Muscle of leg (tissue), 11 donors: Measurements from ENCODE around the gene CAPN12. TPM values are rescaled to one million over a fixed set of nuclear protein-coding genes. Genes with fewer than 3 reads are reported as not detected.

ENCODE experiments used
- DNase-seq: peaks from one replicate; pipeline ENCODE4 v3.0.0; 2013
- H3K27ac ChIP-seq: one replicate; pipeline ENCODE4 v1.5.1; 2013; ENCODE audit warnings: mild to moderate bottlenecking, low read length, control low read depth
- H3K27me3 ChIP-seq: one replicate; pipeline ENCODE4 v1.6.1; 2013; ENCODE audit warnings: low read length; ENCODE audit not compliant: control insufficient read depth, insufficient read depth
- H3K36me3 ChIP-seq: one replicate; pipeline ENCODE4 v1.6.1; 2013; ENCODE audit warnings: low read length; ENCODE audit not compliant: control insufficient read depth, insufficient read depth
- H3K4me1 ChIP-seq: one replicate; pipeline ENCODE4 v1.6.1; 2013; ENCODE audit warnings: low read length; ENCODE audit not compliant: control insufficient read depth, insufficient read depth
- H3K4me3 ChIP-seq: one replicate; pipeline ENCODE4 v1.5.1; 2013; ENCODE audit warnings: low read length, control low read depth
- H3K9me3 ChIP-seq: replicated peaks from 2 replicates; pipeline ENCODE4 v1.6.1; 2013; ENCODE audit warnings: low read depth, low read length; ENCODE audit not compliant: control insufficient read depth
- WGBS: methylation state at CpG from one replicate; pipeline ENCODE4 v1.1.5; 2013; ENCODE audit warnings: missing lambda C conversion rate; ENCODE audit not compliant: insufficient coverage; 5-methylcytosine and 5-hydroxymethylcytosine counted together
- polyA plus RNA-seq, 8 donors: library from polyadenylated mRNA; unstranded; fragments of 120-200 nt; gene quantifications; one replicate each; pipeline versions ENCODE4 v1.2.1 to v1.2.3, GENCODE V29; 2013; ENCODE audit warnings: inconsistent platforms in 1 of 8, low replicate concordance in 1 of 8; ENCODE audit not compliant: insufficient read length in 8 of 8, insufficient read depth in 1 of 8
- total RNA-seq: library from RNA; stranded (reverse); fragments of 120-200 nt; gene quantifications from one replicate; pipeline ENCODE4 v1.2.4, GENCODE V29; 2013

CAPN12 gene
- total and polyA plus RNA-seq, 9 donors: 0.23 to 2.1 (median 1.1) TPM

DNA sequence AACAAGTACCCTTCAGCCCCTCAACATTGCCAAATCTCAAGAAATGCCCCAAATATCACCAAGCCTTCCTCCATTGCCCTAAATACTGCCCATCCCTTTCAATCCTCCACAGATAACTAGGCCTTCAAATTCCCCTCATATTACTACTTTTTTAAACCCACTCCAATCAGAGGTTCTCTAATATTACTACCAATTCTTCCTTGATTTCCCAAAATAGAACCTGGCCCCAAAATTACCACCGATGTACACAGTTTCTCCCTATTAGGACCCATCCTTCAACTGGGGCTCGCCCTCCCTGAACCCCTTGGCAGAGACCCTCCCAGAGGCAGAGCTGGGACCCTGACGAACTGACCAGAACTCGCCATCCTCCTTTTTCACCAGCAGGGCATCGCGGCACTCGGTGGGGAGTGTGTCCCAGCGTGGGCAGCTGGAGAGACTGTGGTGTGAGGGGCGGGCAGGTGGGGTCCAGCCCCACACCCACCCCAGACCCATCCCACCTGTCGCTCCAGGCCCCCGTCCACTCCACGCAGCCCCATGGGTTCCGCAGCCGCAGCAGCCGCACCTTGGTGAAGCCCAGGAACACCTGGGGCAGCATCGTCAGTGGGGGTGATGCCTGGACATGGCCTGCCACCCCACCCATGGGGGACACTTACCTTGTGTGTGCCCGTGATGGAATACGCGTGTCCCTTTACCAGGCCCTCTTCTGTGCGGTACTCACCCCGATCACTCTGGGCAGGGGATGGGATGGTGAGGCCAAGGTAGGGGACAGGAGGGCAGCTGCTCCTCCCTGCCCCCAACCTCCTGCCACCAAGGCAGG lies 6.1 kb downstream of the CAPN12 start:
- no peak for DNase-seq
- H3K36me3 ChIP-seq: no peaks in the 10 kb centered on the region
- no peaks in the 10 kb centered on the region for H3K9me3 ChIP-seq
- 91% methylated on average over 10 of the region's 21 CpGs for WGBS
- H3K27ac ChIP-seq: no peak overlapping the region
- H3K4me1 ChIP-seq: peaks cover 23% of the 10 kb centered on the region
- peaks cover 8% of the 10 kb centered on the region for H3K27me3 ChIP-seq
- no peak overlapping the region for H3K4me3 ChIP-seq

GRCh38 chr19:38737281-38737865 lies 6.9 kb downstream of the CAPN12 start:
- H3K27ac ChIP-seq: no peak overlapping the region
- peaks cover 3% of the 10 kb centered on the region for H3K36me3 ChIP-seq
- peaks cover 8% of the 10 kb centered on the region for H3K27me3 ChIP-seq
- no peak for DNase-seq
- H3K4me3 ChIP-seq: no peak overlapping the region
- H3K9me3 ChIP-seq: no peaks in the 10 kb centered on the region
- WGBS: 34% methylated on average over 15 of the region's 22 CpGs
- peaks cover 30% of the 10 kb centered on the region for H3K4me1 ChIP-seq

- no peak overlapping the region for H3K4me3 ChIP-seq
- peaks cover 8% of the 10 kb centered on the region for H3K27me3 ChIP-seq
- DNase-seq: no peak
- no peaks in the 10 kb centered on the region for H3K9me3 ChIP-seq
- no peak overlapping the region for H3K27ac ChIP-seq
- peaks cover 4% of the 10 kb centered on the region for H3K36me3 ChIP-seq
- H3K4me1 ChIP-seq: peaks cover 33% of the 10 kb centered on the region
- 1% methylated on average over 22 of the region's 36 CpGs for WGBS
Observed at GRCh38 chr19:38736413-38737280, 7.6 kb downstream of the CAPN12 start.

GRCh38 chr19:38736036-38736412 lies 8.2 kb downstream of the CAPN12 start:
- no peak overlapping the region for H3K4me3 ChIP-seq
- 0% methylated on average over 24 of the region's 42 CpGs for WGBS
- H3K4me1 ChIP-seq: peaks cover 33% of the 10 kb centered on the region
- no peaks in the 10 kb centered on the region for H3K9me3 ChIP-seq
- no peak for DNase-seq
- no peak overlapping the region for H3K27ac ChIP-seq
- peaks cover 8% of the 10 kb centered on the region for H3K27me3 ChIP-seq
- peaks cover 11% of the 10 kb centered on the region for H3K36me3 ChIP-seq

DNA sequence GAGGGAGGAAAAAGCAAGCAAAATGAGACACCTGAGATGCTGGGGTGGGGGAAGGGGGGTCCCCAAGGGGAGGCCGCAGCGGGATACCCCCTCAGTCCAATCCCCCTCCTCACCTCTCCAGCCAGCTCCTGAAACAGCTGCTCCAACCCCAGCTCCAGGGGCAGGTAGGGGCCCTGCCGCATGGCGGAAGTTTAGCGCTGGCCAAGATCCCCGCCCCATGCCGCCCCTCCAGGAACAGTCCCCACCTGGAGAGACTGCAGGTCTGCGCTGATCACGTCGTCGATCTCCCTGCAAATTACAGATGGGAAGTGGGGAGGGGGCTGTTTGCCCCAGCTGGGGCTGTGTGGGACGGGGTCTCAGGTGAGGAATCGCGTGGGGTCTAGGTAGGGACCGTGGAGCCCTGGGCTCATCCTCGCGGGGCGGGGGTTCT lies 9.0 kb downstream of the CAPN12 start:
- Histone ChIP-seq H3K9me3 (no peaks in the 10 kb centered on the region), H3K4me3 (peak overlapping the region; percentile 13), H3K4me1 (peaks cover 33% of the 10 kb centered on the region), H3K27ac (no peak overlapping the region), H3K27me3 (peaks cover 8% of the 10 kb centered on the region), H3K36me3 (peaks cover 18% of the 10 kb centered on the region)
- DNase-seq: peak; percentile 17
- no CpG with 5 or more reads among the region's 18 CpGs for WGBS

- Histone ChIP-seq H3K4me3 (no peak overlapping the region), H3K9me3 (no peaks in the 10 kb centered on the region), H3K27me3 (peaks cover 8% of the 10 kb centered on the region), H3K36me3 (peaks cover 23% of the 10 kb centered on the region), H3K27ac (peak overlapping the region; percentile 9), H3K4me1 (peaks cover 33% of the 10 kb centered on the region)
- peak; percentile 23 for DNase-seq
- WGBS: 52% methylated on average over 12 of the region's 13 CpGs
Observed at GRCh38 chr19:38734426-38735256, 9.6 kb downstream of the CAPN12 start.

DNA sequence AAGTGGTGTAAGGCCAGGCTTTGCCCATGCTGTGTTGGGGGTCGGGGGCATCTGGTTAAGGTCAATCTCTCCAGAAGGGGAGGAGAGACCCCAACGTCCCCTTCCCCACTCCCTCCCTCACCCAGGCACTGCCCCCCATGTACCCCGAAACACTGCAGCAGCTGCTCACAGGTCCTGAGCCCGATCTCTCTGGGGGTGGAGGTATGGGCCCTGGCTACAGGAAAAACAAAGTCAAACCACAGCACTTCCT lies 10.2 kb downstream of the CAPN12 start:
- Histone ChIP-seq H3K9me3 (no peaks in the 10 kb centered on the region), H3K27ac (no peak overlapping the region), H3K4me3 (no peak overlapping the region), H3K27me3 (peaks cover 8% of the 10 kb centered on the region), H3K4me1 (peaks cover 33% of the 10 kb centered on the region), H3K36me3 (peaks cover 27% of the 10 kb centered on the region)
- no CpG with 5 or more reads among the region's 4 CpGs for WGBS
- DNase-seq: no peak

GRCh38 chr19:38733493-38734175 lies 10.6 kb downstream of the CAPN12 start:
- WGBS: 69% methylated on average over 3 of the region's 6 CpGs
- H3K36me3 ChIP-seq: peaks cover 32% of the 10 kb centered on the region
- peak overlapping the region; percentile 35 for H3K27ac ChIP-seq
- H3K4me3 ChIP-seq: no peak overlapping the region
- H3K27me3 ChIP-seq: peaks cover 8% of the 10 kb centered on the region
- peak; percentile 22 for DNase-seq
- H3K9me3 ChIP-seq: no peaks in the 10 kb centered on the region
- H3K4me1 ChIP-seq: peaks cover 33% of the 10 kb centered on the region

DNA sequence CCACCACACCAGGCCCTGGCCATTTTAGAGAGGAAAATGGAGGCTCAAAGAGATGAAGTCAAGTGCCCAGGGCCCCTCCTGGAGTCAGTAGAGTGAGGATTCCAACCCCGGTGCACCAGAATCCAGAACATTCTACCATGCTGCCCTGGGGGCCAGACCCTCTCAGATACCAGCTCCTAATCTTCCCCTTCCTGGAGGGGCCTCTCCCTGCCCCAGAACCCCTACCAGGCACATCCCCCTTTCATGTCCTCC lies 11.1 kb downstream of the CAPN12 start:
- DNase-seq: no peak

More for the DNA sequence above, 11.1 kb downstream of the CAPN12 start:
- no CpG with 5 or more reads among the region's 1 CpG for WGBS
- H3K4me3 ChIP-seq: no peak overlapping the region
- H3K27me3 ChIP-seq: peaks cover 8% of the 10 kb centered on the region
- peaks cover 35% of the 10 kb centered on the region for H3K36me3 ChIP-seq
- H3K4me1 ChIP-seq: peaks cover 33% of the 10 kb centered on the region
- peak overlapping the region; percentile 35 for H3K27ac ChIP-seq
- no peaks in the 10 kb centered on the region for H3K9me3 ChIP-seq
